ENCODE measurements around the gene MBIP. TPM values are rescaled to one million over a fixed set of nuclear protein-coding genes. Genes with fewer than 3 reads are reported as not detected.

MBIP gene
- total RNA-seq, 1 donor: 17.4 TPM

DNA sequence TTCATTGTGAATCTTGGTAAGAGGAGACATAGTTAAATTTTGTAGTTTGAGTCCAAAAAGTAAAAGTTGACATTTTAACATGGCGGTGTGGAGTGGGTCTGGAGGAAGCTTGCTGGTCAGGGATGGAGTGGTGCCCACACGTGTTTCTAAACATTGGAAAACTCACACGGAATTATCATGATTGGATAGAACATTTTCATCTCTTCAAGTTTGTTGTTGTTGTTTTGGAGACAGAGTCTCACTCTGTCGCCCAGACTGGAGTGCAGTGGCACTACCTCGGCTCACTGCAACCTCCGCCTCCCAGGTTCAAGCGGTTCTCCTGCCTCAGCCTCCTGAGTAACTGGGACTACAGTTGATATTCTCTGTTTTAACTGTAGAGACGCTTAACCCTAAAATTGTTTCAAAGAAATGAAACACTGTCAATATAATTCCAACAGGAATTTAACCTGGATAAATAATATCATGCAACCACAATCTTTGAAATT is 502 bp upstream of the MBIP start:
- peaks cover 27% of the 10 kb centered on the region for H3K4me1 ChIP-seq (ENCODE audit: insufficient read depth, low read length)
- H3K36me3 ChIP-seq (ENCODE audit: insufficient read depth, low read length): no peaks in the 10 kb centered on the region
- H2AFZ ChIP-seq (ENCODE audit: low read length): peak overlapping the region; percentile 98
- TF ChIP-seq, protein P1, sequence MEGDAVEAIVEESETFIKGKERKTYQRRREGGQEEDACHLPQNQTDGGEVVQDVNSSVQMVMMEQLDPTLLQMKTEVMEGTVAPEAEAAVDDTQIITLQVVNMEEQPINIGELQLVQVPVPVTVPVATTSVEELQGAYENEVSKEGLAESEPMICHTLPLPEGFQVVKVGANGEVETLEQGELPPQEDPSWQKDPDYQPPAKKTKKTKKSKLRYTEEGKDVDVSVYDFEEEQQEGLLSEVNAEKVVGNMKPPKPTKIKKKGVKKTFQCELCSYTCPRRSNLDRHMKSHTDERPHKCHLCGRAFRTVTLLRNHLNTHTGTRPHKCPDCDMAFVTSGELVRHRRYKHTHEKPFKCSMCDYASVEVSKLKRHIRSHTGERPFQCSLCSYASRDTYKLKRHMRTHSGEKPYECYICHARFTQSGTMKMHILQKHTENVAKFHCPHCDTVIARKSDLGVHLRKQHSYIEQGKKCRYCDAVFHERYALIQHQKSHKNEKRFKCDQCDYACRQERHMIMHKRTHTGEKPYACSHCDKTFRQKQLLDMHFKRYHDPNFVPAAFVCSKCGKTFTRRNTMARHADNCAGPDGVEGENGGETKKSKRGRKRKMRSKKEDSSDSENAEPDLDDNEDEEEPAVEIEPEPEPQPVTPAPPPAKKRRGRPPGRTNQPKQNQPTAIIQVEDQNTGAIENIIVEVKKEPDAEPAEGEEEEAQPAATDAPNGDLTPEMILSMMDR (IDR thresholded peaks at IDR 0.05; ENCODE audit: extremely low read depth, low read depth, low read length): no peak
- peak overlapping the region; percentile 99 for H3K4me2 ChIP-seq (ENCODE audit: insufficient read depth, low read length)
- peak overlapping the region; percentile 97 for H3K4me3 ChIP-seq (ENCODE audit: insufficient read depth, low read length)
- peak overlapping the region; percentile 87 for H3K27ac ChIP-seq (ENCODE audit: low read depth, low read length)
- no peaks in the 10 kb centered on the region for H3K9me3 ChIP-seq (ENCODE audit: low read depth, low read length)
- no peak for DNase-seq (ENCODE audit: insufficient read length, low spot score, missing footprints)
- H3K27me3 ChIP-seq (ENCODE audit: insufficient read depth, low read length): peaks cover 12% of the 10 kb centered on the region
- peaks cover 43% of the 10 kb centered on the region for H3K79me2 ChIP-seq (ENCODE audit: insufficient read depth, low read length)
- peaks cover 14% of the 10 kb centered on the region for H4K20me1 ChIP-seq (ENCODE audit: insufficient read depth, low read length)

- Histone ChIP-seq H3K4me1 (ENCODE audit: insufficient read depth, low read length) (peaks cover 27% of the 10 kb centered on the region), H3K27ac (ENCODE audit: low read depth, low read length) (peak overlapping the region; percentile 87), H3K4me3 (ENCODE audit: insufficient read depth, low read length) (peak overlapping the region; percentile 97), H3K9me3 (ENCODE audit: low read depth, low read length) (no peaks in the 10 kb centered on the region), H3K4me2 (ENCODE audit: insufficient read depth, low read length) (peak overlapping the region; percentile 99), H2AFZ (ENCODE audit: low read length) (peak overlapping the region; percentile 98), H4K20me1 (ENCODE audit: insufficient read depth, low read length) (peaks cover 17% of the 10 kb centered on the region), H3K36me3 (ENCODE audit: insufficient read depth, low read length) (no peaks in the 10 kb centered on the region), H3K27me3 (ENCODE audit: insufficient read depth, low read length) (peaks cover 12% of the 10 kb centered on the region), H3K79me2 (ENCODE audit: insufficient read depth, low read length) (peaks cover 52% of the 10 kb centered on the region)
- no peak for DNase-seq (ENCODE audit: insufficient read length, low spot score, missing footprints)
- TF ChIP-seq, protein P1 (IDR thresholded peaks at IDR 0.05; ENCODE audit: extremely low read depth, low read depth, low read length): no peak
Measured at GRCh38 chr14:36319899-36320199, 588 bp downstream of the MBIP start.

DNA sequence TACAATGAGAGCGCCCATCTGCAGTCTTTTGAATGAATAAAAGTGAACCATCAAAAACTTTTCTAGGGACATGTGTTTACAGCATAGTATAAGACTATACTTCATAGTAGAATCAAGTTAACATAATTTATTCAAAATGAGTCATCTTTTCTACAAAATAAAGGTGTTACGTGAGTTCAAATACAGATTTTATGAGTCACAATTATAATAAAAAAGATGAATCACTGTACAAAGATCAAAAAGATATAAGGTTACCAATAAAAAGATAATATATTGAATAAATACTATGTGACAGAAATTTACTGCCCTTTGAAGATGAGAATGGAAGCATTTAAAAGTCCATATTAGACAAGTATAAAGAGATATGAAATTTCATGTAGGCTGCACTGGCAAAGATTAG is 2.8 kb downstream of the MBIP start:
- H3K27ac ChIP-seq (ENCODE audit: low read depth, low read length): no peak overlapping the region
- no peak overlapping the region for H3K4me3 ChIP-seq (ENCODE audit: insufficient read depth, low read length)
- peaks cover 22% of the 10 kb centered on the region for H4K20me1 ChIP-seq (ENCODE audit: insufficient read depth, low read length)
- H3K4me1 ChIP-seq (ENCODE audit: insufficient read depth, low read length): peaks cover 27% of the 10 kb centered on the region
- peaks cover 64% of the 10 kb centered on the region for H3K79me2 ChIP-seq (ENCODE audit: insufficient read depth, low read length)
- H3K4me2 ChIP-seq (ENCODE audit: insufficient read depth, low read length): no peak overlapping the region
- TF ChIP-seq, protein P1 (IDR thresholded peaks at IDR 0.05; ENCODE audit: extremely low read depth, low read depth, low read length): no peak
- H3K36me3 ChIP-seq (ENCODE audit: insufficient read depth, low read length): no peaks in the 10 kb centered on the region
- no peaks in the 10 kb centered on the region for H3K9me3 ChIP-seq (ENCODE audit: low read depth, low read length)
- H3K27me3 ChIP-seq (ENCODE audit: insufficient read depth, low read length): peaks cover 3% of the 10 kb centered on the region
- H2AFZ ChIP-seq (ENCODE audit: low read length): no peak overlapping the region
- peak; percentile 17 for DNase-seq (ENCODE audit: insufficient read length, low spot score, missing footprints)

DNA sequence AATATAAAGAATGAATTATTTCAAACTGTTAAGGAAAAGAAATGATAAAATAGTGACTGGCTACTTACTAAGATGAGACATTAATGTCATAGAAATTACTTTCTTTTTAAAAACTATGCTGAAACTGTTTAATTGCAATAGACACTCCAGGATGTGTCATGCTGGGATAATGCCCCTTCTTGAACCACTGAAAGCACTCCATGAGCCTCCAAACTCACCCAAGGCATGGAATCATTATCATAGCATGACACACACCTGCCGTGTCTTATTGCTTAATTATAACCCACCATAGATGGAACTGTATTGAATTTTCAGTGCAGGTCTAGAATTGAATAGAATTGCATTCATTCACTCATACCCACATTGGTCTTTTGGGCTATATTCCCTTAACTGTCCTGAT is 4.3 kb downstream of the MBIP start:
- no peak overlapping the region for H3K27ac ChIP-seq (ENCODE audit: low read depth, low read length)
- no peak overlapping the region for H3K4me2 ChIP-seq (ENCODE audit: insufficient read depth, low read length)
- H3K36me3 ChIP-seq (ENCODE audit: insufficient read depth, low read length): peaks cover 7% of the 10 kb centered on the region
- DNase-seq (ENCODE audit: insufficient read length, low spot score, missing footprints): no peak
- H3K27me3 ChIP-seq (ENCODE audit: insufficient read depth, low read length): no peaks in the 10 kb centered on the region
- no peak overlapping the region for H3K4me3 ChIP-seq (ENCODE audit: insufficient read depth, low read length)
- H2AFZ ChIP-seq (ENCODE audit: low read length): no peak overlapping the region
- peaks cover 22% of the 10 kb centered on the region for H4K20me1 ChIP-seq (ENCODE audit: insufficient read depth, low read length)
- TF ChIP-seq, protein P1 (IDR thresholded peaks at IDR 0.05; ENCODE audit: extremely low read depth, low read depth, low read length): no peak
- H3K79me2 ChIP-seq (ENCODE audit: insufficient read depth, low read length): peaks cover 64% of the 10 kb centered on the region
- H3K9me3 ChIP-seq (ENCODE audit: low read depth, low read length): no peaks in the 10 kb centered on the region
- H3K4me1 ChIP-seq (ENCODE audit: insufficient read depth, low read length): peaks cover 27% of the 10 kb centered on the region
